ENCODE measurements around the gene HPGDS.
"Not testable (repeated sequence)": the region's sequence is repeated elsewhere in the genome, so short reads cannot be mapped to it uniquely, and the experiment has no call there.

Gene HPGDS

DNA sequence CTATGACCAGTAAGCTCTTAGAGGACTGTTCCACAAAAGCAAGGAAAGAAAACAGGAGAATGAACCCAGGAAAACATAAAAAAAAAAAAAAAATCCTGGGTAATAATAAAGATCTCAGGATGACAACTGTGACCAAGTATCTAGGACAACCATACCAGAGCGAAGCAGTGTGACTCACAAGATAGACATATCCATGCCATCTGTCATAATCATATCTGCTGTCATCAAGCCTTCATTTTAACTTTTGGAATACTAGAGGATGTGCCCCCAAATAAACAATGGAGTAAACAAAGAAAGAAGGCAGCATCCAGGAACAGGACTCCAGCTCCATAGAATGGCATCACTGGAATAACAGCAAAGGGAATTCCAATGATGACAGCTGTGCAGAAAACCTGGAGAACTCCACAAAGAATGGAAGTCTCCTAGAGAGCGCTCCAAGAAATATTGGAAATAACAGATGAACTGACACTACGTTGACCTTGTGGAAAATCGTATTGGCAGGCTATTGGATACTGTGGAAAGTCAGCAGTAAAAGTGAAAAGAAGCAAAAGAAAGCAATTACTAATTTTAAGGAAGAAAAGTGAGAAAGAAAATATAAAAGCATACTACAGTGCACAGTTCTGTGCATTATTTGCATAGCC is 35.3 kb downstream of the HPGDS start:
- DNase-seq: no peak

DNA sequence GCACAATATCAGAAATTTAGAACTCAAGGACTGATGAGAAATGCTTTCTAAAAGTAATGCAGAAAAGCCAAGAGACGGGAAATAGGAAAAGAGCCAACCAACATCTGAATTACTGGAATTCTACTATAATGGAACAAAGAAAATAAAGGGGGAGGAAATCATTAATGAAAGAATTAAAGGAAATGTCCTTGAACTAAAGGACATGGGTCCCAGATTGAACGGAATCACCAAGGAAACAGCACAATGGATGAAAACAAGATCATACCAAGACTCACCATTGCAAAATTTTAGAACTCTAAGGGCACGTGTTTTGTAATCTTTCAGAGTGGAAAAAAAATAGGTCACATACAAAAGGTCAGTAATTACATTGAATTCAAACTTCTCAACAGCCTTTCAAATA is 35.9 kb downstream of the HPGDS start:
- DNase-seq: no peak

DNA sequence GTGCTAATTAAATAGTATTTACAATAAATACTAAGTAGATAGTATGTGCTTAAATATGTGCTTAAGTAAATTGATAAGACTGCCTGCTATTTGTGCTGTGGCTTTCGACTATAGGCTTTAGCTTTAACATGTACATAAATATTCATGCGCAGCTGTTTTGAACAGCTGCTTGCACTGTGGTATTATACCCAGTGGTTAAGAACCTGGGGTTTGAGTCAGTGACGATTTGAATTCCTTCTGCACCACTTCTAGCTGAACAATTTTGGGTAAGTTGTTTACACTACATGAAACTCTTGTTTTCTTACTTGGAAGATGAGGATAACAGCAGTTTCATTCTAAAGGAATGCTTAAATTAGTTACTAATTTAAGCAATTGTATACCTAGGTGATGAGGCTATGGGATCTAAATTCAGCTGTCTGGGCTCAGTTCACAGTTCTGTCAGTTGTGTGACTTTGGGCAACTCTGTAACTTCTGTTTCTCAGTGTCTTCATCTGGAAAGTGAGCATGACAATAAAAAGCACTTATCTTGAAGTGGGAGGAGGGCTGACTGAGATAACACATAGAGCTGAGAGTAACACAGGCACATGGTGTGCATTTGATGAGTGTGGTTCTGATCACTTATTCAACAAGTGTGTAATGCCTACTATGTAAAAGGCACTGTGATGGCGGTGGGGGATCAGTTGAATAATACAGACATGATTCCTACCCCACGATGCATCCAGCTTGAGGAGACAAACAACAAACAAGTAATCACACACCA is 37.0 kb downstream of the HPGDS start:
- DNase-seq: no peak

DNA sequence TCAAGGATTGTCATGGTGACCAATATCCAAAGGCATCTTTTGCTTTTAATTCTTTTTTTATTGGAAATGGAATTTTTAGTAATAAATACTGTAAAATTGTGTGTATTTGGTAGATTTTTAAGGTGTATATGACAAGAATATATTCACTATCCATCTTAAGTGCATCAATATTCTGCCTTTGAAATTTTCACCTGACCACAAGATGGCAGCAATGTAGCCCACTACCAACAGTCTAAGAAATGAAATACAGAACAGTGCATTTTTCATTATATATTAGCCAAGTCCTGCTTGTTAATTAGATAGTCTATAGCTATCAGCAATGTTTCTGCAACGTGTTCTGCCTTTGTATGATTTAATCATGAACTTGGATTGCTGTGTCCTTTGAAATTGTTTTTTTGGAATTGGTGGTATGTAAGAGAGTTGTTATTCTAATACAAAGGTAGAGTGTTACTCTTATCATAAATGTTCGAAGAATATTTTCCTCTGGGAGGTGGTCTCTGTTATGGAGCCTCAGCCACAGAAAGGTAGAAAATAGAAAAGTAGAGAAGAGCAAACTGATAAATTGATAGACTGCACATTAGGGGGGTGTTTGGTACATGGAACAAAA is 38.2 kb downstream of the HPGDS start:
- no peak for DNase-seq

DNA sequence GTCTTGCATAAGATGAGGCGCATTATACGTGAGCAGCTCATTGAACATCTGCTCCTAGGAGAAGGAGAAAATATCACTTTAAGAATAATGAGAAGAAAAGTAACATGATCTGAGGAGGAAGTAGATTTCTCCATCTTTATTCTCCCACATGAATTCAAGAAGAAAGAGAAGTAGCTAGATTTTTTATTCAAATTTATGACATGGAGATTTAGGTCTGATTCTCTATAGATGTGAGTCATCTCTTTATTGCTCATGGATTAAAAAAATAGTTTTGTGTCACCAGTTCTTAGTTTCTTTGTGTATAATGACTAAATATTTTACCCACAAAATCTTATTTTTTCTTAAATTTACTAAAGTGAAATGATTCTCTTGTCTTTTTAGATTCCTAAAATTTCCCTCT is 40.4 kb downstream of the HPGDS start:
- DNase-seq: no peak

DNA sequence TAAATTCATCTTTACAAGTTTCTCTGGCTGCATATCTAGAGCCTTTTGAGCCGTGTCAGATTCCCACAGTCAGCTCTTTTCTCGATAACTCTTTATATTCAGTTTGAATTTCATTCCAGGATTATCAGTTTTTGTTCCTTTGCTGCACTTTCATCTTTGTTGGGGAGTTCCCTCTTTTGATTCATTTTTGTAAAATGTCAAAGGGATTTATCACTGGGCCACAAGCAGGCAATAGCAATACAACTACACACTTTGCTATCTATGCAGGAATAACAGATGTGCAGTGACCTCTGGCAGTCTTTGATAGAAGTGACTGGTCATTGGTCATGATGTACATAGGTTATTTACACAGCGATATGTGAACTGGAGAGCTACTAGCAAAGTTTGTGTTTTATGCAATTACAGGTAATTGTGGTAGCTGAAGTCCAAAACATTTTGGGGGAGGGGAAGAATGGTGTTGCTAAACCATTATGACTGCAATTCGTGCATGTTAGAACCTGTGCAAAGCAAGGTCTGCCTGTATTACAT is 43.8 kb downstream of the HPGDS start:
- DNase-seq: no peak

DNA sequence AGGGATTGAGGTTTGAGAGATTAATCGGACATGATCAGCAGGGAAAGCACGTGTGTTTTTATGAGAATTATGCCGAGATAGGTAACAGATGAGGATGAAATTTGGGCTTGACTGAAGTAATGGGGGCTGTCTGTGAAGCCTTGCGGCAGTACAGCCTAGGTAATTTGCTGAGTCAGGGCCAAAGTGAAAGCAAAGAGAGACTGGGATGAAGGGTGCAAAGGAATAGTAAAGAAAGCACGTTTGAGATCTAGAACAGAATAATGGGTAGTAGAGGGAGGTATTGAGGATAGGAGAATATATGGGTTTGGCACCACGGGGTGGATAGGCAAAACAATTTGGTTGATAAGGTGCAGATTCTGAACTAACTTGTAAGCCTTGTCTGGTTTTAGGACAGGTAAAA is 47.2 kb downstream of the HPGDS start:
- not testable (repeated sequence) for DNase-seq

DNA sequence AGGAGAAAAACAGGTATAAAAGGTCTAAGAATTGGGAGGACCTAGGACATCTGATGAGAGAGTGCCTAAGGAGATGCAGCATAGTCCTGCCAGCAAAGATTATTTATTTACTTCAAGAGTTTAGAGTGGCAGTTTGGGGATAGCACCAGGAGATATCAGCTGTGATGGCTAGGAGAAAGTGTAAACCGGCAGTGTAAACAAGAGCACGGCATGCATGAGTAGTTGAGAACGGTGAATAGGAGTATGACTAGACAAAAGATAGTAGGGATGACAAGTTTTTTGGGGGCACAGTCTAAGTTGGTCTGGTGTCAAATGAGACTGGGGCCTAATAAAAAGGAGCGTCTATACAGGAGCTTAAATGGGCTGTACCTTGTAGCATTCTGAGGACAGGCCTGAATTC is 48.7 kb downstream of the HPGDS start:
- not testable (repeated sequence) for DNase-seq

DNA sequence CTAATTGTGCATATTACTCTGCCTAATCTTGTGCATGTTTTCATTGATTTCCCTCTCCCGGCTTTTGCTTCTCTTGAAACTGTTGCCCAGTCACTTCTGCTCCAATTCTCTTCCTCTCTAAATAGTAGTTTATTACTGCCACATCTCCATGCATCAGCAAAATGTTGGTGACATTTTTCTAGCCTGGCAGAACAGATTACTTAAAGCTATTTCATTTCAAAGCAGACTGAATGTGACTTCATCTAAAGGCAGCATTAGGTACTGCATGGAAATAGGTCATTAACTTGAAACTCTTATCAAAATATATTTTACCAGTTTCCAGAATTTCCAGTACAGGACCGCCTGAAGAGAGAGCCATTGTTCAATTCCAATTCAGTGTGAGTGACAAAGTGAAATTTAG is 52.4 kb downstream of the HPGDS start:
- DNase-seq: no peak

DNA sequence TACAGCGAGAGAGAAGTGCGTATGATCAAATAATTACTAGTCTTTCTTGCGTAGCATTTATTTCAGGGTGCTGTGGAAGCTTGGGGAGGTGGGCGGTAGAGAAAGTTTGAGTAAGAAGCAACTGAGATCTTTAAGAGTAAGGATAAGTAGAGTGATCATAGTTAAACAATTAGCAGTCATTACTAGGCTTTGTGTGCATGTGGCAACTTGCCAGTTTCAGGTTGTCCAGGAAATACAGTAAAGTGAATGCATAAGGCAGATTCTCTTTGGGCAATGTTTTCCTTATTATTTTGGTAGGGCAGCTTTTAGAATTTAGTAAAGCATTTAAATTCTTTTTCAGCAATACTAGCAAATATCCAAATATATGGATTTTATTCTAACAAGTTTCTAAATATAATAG is 57.0 kb downstream of the HPGDS start:
- no peak for DNase-seq

DNA sequence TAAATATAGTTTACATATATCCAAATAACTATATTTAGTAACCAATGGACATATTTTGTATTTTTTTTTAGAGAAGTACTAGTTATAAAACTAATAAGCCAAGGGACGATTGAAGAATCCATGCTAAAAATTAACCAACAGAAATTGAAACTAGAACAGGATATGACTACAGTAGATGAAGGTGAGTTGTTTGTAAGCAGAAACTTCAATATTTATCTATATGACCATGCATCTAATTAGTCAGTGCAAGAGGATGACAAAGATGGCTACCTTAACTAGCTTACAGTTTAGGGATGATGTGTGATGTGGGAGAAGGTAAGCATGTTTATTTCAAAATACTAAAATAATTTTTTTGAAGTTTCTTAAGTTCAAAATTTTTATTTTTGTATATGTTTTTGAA is 57.7 kb downstream of the HPGDS start:
- DNase-seq: no peak

DNA sequence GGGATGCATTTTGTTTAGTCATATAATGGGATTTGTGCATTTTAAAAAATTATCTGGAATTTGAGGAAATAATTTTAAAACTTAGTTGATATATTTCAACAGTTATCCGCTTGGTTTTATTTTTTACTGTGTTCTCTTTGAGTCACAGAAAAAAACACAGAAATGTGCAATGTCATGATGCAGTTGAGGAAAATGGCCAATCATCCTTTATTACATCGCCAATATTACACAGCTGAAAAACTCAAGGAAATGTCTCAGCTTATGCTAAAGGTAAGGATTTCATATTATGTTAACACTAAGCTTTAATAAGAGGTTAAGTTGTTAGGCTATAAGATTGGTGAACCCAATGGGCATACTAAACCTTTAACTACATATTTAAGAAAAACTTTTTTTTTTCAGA is 63.9 kb downstream of the HPGDS start:
- no peak for DNase-seq

DNA sequence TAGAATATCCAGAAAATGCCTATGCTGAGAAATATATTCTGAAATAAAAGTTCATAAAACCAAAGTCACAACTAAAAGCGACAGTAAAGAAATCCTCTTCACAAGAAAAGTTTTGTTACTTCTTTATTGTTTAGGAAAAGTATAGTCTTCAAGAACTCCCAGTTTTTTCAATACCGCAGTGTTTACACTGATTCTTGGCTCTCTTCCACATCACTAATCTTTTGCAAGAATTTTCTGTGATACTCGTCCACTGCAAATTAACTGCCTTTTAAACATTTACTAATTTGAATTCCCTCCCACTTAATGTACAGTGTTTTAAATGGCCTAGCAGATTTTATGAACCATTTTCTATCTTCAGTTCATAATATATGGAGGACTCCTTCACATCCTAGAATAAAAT is 65.1 kb downstream of the HPGDS start:
- DNase-seq: no peak

DNA sequence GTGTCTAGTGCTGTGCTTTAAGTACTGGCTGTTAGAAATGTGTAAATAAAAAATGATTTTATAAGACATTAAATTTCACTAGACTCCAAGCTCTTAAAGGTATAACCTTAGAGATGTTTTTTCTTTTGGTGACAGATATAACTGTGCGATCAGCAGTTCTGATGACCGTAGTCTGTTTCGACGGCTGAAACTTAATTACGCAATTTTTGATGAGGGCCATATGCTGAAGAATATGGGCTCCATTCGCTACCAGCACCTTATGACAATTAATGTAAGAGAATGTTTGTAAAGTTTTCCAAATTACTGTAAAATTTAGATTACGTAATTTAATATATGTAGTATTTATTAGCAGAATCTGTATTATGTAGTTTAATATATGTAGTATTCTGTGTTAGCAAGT is 66.4 kb downstream of the HPGDS start:
- no peak for DNase-seq

DNA sequence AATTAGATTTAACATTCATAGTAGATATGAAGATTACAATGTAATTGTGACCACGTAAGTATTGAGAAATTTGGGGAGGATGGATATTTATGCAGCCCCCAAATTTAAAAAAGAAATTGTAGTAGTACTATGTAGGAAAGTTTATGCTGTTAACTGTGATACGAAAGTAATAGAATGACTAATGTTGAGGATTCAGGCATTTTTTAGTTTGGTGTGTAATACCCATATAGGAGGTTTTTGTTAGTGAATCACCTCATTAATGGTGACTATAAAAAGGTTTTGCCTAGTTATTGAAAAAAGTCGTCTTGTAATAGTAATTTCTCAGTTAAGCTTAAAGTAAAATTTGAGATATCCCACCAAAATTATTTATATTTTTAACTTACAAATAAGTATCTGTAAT is 67.7 kb downstream of the HPGDS start:
- DNase-seq: no peak

DNA sequence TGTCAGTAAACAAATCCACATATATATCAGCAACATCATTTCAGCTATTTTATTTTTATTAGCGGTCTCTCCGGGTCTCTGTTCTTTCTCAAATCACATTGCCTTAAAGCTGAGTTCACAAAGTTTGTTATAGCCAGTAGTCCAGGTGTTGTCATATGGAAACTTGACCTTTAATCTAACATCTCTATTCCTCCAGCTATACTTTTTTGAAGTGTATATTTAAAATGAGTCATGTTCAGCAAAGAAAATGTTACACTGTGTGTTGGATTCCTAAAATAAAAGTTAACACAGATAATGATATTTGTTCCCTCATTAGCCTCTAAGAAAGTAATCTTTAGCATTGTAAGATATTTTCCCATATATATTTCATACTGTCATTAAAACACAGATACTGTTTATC is 71.4 kb downstream of the HPGDS start:
- no peak for DNase-seq

DNA sequence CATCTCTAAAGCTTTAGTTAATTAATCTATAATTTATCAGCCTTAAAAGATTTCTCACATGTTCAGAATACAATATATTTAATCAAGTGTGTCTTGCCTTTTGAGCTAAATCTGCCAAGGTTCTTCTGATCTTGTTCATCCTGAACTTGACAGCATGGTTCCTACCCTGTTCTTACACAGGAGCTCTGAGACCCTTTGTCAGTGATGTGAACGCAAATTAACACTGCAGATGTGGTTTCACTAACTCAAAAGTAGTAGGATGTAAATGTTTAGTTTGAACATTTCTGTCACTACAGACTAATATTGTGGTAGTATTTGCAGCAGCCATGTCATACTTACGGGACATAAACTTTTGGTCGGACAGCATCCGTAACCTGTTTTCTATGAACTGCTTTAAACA is 75.6 kb downstream of the HPGDS start:
- no peak for DNase-seq

DNA sequence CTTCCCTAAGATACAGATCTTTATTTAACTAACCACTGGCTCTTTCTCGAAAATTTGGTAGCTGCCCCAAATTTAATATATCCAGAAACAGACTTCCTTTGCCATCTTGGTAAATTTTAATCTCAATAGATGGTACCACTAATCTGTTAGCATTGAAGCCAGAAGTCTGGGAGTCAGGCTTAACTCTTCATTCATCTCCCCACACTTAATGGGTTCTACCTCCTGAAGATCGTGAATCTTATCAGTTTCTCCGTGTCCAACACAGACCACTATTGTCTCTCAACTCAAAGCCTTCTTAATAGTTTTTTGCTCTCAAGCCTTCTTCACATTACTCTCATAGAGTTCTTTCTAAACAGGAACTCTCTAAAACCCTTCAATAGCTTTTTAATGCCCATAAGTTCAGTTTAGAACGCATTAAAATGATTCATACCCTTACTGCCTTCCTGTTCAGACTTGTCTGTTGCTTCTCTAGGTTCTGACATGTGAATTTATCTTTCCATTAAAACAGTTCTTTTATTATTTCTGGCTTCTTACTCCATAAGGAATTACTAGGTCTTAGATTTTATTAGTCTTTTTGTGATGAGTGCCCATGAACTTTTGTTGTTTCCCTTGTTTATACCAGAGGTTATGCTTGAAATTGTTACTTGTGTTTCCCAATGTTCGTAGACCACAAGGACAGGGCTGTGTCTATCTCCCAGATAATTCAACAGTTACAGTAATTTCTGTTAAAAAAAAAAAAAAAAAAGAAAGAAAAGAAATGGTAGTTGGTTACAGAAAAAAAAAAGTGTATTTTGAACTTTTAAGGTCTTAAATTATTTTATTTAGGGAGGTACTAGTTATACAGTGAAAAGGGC is 80.2 kb downstream of the HPGDS start:
- DNase-seq: no peak

DNA sequence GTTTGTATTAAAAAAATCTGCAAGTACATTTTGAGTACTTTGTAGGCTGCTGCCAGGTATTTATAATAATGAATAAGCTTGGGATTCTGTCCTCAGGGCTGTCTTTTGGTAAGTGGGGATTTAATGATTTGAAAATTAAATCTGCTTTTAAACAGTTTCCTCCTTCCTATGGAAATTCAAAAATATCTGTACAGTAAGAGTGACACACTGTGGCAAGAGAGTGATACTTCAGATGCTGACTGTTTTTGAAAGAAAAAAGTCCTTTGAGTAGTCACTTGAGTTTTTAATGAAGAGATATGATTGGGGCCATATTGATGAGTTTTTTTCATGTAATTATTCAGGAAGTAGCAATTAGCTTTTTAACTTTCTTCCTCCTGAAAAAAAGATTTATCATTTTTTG is 85.8 kb downstream of the HPGDS start:
- no peak for DNase-seq

DNA sequence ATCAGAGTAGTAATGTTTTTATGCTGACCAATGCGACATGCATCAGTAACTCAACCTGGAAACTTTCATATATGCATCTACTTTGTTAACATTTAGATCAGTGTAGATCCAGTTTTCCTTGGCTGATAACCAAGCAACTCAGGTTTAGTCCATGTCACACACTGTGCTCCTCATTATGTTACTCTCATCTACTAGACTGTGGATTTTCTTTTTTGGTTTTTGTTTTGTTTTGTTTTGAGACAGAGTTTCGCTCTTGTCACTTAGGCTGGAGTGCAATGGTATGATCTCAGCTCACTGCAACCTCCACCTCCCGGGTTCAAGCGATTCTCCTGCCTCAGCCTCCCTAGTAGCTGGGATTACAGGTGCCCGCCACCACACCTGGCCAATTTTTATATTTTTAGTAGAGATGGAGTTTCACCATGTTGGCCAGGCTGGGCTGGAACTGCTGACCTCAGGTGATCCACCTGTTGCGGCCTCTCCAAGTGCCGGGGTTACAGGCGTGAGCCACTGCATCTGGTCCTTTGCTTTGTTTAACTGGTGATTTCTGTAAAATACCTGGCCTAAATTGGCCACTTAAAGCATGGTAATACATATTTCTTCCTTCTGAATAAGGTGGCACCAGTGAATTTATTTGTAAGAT is 86.4 kb downstream of the HPGDS start:
- DNase-seq: no peak

DNA sequence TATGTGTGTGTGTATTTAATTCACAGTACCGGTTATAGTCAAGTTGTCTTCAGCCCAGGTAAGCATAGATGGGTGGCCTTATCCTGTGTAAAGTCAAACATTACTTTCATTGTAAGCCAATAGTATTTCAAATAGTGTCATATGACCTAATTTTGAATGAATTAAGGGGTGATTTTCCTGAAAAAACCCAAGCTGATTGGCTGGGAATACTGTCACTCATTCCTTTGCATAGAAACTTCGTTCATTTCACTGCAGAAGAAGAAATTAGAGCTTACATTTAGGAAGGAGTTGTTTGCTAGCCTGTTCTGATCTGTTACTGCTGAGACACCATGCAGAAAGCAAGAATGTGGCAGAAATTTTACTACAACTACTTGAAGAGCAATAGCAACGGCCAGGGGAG is 89.6 kb downstream of the HPGDS start:
- no peak for DNase-seq

DNA sequence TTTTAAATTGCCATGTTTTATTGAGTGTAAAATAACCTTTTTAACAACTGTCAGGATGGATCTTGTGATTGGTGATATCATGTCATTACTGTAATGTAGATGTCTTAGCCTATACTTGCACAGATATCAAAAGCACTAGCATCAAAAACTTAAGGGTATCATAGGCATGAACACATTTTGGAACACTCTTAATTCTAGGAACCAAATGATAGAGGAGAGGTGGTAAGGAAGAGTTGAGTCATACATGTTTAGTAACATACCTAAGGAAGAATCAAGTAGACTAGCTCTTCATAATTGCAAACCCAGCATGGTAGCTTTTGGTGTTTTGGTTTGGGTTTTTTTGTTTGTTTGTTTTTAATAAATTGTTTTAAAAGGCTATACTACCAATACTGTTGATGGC is 91.5 kb downstream of the HPGDS start:
- no peak for DNase-seq

Measured in 8988T (cell line).